Upper lobe of left lung (tissue), 6 donors: ENCODE data around the gene AMIGO2. TPM values are rescaled to one million over a fixed set of nuclear protein-coding genes. Genes with fewer than 3 reads are reported as not detected.
"Not testable (repeated sequence)": the region's sequence is repeated elsewhere in the genome, so short reads cannot be mapped to it uniquely, and the experiment has no call there.

Experiments used
- ATAC-seq, 2 donors: fragments of 200-7000 bp; cut with Tn5 transposase; one replicate each; pipeline ENCODE4 v1.9.1; 2022; ENCODE audit warnings: mild to moderate bottlenecking in 2 of 2, moderate library complexity in 2 of 2; ENCODE audit not compliant: low FRiP score in 2 of 2
- DNase-seq, 2 donors: peaks; one replicate each; pipeline ENCODE4 v3.0.0-alpha.2; 2019 to 2020
- H3K27ac ChIP-seq, 4 donors: fragments of 200-600 bp; sonication (generic); one replicate each; pipeline ENCODE4 v1.5.1; 2016 to 2019
- H3K27me3 ChIP-seq, 4 donors: fragments of 200-600 bp; sonication (generic); one replicate each; pipeline ENCODE4 v1.5.1; 2017 to 2019
- H3K36me3 ChIP-seq, 4 donors: fragments of 200-600 bp; sonication (generic); one replicate each; pipeline ENCODE4 v1.5.1; 2016 to 2019
- H3K4me1 ChIP-seq, 4 donors: fragments of 200-600 bp; sonication (generic); one replicate each; pipeline ENCODE4 v1.5.1; 2018 to 2019
- H3K4me3 ChIP-seq, 4 donors: fragments of 200-600 bp; sonication (generic); one replicate each; pipeline ENCODE4 v1.5.1; 2017 to 2019; ENCODE audit warnings: mild to moderate bottlenecking in 2 of 4, moderate library complexity in 1 of 4
- H3K9me3 ChIP-seq, 4 donors: fragments of 200-600 bp; sonication (generic); one replicate each; pipeline ENCODE4 v1.5.1; 2018 to 2019
- EP300 ChIP-seq, 4 donors: sonication (generic); formaldehyde crosslinking; IDR thresholded peaks; one replicate each; pipeline ENCODE4 v1.5.1; 2017; ENCODE audit warnings: antibody characterized with exemption in 4 of 4, control low read depth in 2 of 4
- POLR2A ChIP-seq, 4 donors: fragments of 450-650 bp; IDR thresholded peaks; one replicate each; pipeline ENCODE4 v1.5.1; 2016 to 2017; ENCODE audit warnings: antibody characterized with exemption in 4 of 4, mild to moderate bottlenecking in 2 of 4
- POLR2AphosphoS5 ChIP-seq, 2 donors: sonication (generic); formaldehyde crosslinking; IDR thresholded peaks; one replicate each; pipeline ENCODE4 v1.5.1; 2017; ENCODE audit warnings: antibody characterized with exemption in 2 of 2
- WGBS, 2 donors: methylation state at CpG; one replicate each; pipeline ENCODE4 v1.1.5; 2017 to 2018; 5-methylcytosine and 5-hydroxymethylcytosine counted together
- total RNA-seq, 6 donors: library from RNA; depleted of rRNA in 4 of 6; stranded (reverse); fragments of >200 nt in 4 of 6; gene quantifications; one replicate each; pipeline versions ENCODE4 v1.1.0 to v1.2.1, GENCODE V29; 2016 to 2021
- TF ChIP-seq, protein P1 (sequence below), 6 experiments: fragments of 450-650 bp in 4 of 6; fragments of 200-600 bp in 2 of 6; sonication (generic) in 2 of 6; IDR thresholded peaks; one replicate each; pipeline ENCODE4 v1.5.1; 2016 to 2019; ENCODE audit warnings: antibody characterized with exemption in 6 of 6
- donor health status: DM: no; HTN: no; CAD: no; lungs with moderate emphysema.
- donor health status: DM: no; HTN: yes; CAD: no; lungs with severe emphysema.

Gene AMIGO2
- total RNA-seq, 6 donors from 2014 or later, result 16.8 to 27.0 (median 22.2) TPM

DNA sequence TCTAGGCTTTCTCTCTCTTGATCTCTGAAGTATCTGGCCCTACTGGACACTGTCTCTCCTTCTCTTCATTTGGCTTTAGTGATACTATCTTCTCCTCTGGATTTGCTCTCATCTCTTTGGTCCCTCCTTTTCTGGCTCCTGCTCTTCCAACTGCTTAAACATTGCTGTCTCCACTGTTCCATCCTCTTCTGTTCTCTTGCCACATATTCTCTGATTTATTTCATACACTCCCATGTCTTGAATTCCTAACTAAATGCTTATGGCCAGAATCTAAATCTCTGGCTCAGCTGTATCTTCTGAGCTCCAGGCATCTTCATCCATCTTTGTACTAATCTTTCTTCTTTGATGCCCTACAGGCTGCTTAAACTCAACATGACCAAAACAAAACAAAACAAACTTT, 25.8 kb downstream of the AMIGO2 start:
- TF ChIP-seq POLR2A (IDR thresholded peaks at IDR 0.05) (no peak), EP300 (IDR thresholded peaks at IDR 0.05) (no peak)
- no peak overlapping the region for H3K27ac ChIP-seq
- H3K9me3 ChIP-seq, result peaks cover 0 to 21% (median 8%) of the 10 kb centered on the region in 4 donors
- ATAC-seq, result no peak
- DNase-seq, result no peak
- H3K36me3 ChIP-seq, result no peaks in the 10 kb centered on the region
- no peak overlapping the region for H3K4me3 ChIP-seq
- no peaks in the 10 kb centered on the region for H3K27me3 ChIP-seq
- no peaks in the 10 kb centered on the region for H3K4me1 ChIP-seq

DNA sequence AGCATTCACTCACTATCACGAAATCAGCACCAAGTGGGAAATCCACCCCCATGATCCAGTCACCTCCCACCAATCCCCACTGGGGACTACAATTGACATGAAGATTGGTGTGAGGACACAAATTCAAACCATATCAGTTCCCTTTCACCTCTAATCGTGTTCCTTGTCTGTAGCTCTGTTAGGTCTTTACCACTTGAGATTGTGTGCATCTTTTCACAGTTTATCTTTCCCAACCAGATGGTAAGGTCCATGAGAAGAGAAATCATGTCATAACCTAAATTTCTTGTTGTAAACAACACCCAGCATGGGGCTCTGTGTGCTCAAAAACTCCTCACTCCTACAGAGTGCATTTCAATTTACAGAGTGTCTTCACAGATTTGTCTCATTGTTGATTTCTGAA, 27.5 kb downstream of the AMIGO2 start:
- TF ChIP-seq, protein P1, sequence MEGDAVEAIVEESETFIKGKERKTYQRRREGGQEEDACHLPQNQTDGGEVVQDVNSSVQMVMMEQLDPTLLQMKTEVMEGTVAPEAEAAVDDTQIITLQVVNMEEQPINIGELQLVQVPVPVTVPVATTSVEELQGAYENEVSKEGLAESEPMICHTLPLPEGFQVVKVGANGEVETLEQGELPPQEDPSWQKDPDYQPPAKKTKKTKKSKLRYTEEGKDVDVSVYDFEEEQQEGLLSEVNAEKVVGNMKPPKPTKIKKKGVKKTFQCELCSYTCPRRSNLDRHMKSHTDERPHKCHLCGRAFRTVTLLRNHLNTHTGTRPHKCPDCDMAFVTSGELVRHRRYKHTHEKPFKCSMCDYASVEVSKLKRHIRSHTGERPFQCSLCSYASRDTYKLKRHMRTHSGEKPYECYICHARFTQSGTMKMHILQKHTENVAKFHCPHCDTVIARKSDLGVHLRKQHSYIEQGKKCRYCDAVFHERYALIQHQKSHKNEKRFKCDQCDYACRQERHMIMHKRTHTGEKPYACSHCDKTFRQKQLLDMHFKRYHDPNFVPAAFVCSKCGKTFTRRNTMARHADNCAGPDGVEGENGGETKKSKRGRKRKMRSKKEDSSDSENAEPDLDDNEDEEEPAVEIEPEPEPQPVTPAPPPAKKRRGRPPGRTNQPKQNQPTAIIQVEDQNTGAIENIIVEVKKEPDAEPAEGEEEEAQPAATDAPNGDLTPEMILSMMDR (IDR thresholded peaks at IDR 0.05), result no peak
- TF ChIP-seq POLR2A (IDR thresholded peaks at IDR 0.05), result no peak
- TF ChIP-seq EP300 (IDR thresholded peaks at IDR 0.05), result no peak
- no peak for TF ChIP-seq POLR2AphosphoS5 (IDR thresholded peaks at IDR 0.05)
- Histone ChIP-seq H3K4me1 (no peaks in the 10 kb centered on the region), H3K27ac (no peak overlapping the region), H3K27me3 (no peaks in the 10 kb centered on the region), H3K9me3 (peaks cover 0 to 21% (median 8%) of the 10 kb centered on the region in 4 donors), H3K36me3 (no peaks in the 10 kb centered on the region), H3K4me3 (no peak overlapping the region)
- 72 to 79% methylated on average over 2 of the region's 2 CpGs for WGBS, 2 donors
- DNase-seq (no peak), ATAC-seq (no peak)

DNA sequence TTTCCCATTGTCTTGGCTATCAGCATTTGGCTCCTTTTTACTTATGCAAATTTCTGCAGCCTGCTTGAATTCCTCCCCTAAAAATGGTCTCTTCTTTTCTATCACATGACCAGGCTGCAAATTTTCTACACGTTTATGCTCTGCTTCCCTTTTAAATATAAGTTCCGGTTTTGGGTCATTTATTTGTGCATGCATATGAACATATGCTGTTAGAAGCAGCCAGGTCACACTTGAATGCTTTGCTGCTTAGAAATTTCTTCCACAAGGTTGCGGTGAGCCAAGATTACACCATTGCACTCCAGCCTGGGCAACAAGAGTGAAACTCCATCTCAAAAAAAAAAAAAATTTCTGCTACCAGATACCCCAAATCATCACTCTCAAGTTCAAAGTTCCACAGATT, 28.5 kb downstream of the AMIGO2 start:
- 87 to 95% methylated on average over 3 of the region's 3 CpGs for WGBS, 2 donors
- H3K4me3 ChIP-seq, DNase-seq, H3K36me3 ChIP-seq, H3K27ac ChIP-seq, H3K27me3 ChIP-seq, H3K4me1 ChIP-seq, ATAC-seq: not testable (repeated sequence)
- H3K9me3 ChIP-seq, result peaks cover 0 to 21% (median 8%) of the 10 kb centered on the region in 4 donors

DNA sequence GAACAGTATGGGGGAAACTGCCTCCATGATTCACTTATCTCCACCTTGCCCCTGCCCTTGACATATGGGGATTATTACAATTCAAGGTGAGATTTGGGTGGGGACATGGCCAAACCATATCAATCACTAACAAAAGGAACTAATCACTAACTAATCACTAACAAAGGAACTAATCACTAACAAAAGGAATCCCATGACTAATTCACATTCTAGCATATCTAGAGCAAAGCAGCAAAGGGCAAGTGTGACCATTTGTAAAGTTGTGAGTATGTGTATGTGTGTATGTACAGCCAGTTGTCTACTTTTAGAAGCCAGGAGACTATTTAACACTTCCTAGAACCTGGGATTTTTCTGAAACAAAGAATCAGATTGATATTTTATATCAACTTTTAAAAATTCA, 31.2 kb downstream of the AMIGO2 start:
- no peaks in the 10 kb centered on the region for H3K27me3 ChIP-seq
- H3K9me3 ChIP-seq, result peaks cover 0 to 21% (median 8%) of the 10 kb centered on the region in 4 donors
- DNase-seq, result no peak
- TF ChIP-seq POLR2A (IDR thresholded peaks at IDR 0.05), result no peak
- no peak for TF ChIP-seq EP300 (IDR thresholded peaks at IDR 0.05)
- TF ChIP-seq, protein P1 (IDR thresholded peaks at IDR 0.05), result no peak
- no peak for ATAC-seq
- H3K27ac ChIP-seq, result no peak overlapping the region
- no peaks in the 10 kb centered on the region for H3K4me1 ChIP-seq
- no peaks in the 10 kb centered on the region for H3K36me3 ChIP-seq
- no peak overlapping the region for H3K4me3 ChIP-seq

DNA sequence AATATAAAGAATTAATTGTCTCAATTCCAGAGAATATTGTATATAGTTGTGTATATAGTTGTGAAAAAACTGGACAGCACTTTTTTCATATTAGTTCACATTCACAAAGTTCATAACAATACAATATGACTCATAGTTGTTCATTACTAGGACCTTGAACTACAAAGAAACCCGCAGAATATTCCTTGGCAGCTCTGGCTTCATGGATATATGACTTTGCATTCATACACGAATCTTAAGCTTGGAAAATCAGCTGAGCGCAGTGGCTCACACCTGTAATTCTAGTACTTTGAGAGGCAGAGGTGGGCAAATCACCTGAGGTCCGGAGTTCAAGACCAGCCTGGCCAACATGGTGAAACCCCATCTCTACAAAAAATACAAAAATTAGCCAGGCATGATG, 38.4 kb downstream of the AMIGO2 start:
- Histone ChIP-seq H3K9me3 (no peaks in the 10 kb centered on the region), H3K27me3 (no peaks in the 10 kb centered on the region), H3K4me3 (no peak overlapping the region), H3K4me1 (no peaks in the 10 kb centered on the region), H3K36me3 (no peaks in the 10 kb centered on the region), H3K27ac (no peak overlapping the region)
- DNase-seq (no peak), ATAC-seq (no peak)
- TF ChIP-seq POLR2A (IDR thresholded peaks at IDR 0.05) (no peak), POLR2AphosphoS5 (IDR thresholded peaks at IDR 0.05) (no peak), EP300 (IDR thresholded peaks at IDR 0.05) (no peak)
- TF ChIP-seq, protein P1 (IDR thresholded peaks at IDR 0.05), result no peak
- 91 to 95% methylated on average over 4 of the region's 4 CpGs for WGBS, 2 donors

DNA sequence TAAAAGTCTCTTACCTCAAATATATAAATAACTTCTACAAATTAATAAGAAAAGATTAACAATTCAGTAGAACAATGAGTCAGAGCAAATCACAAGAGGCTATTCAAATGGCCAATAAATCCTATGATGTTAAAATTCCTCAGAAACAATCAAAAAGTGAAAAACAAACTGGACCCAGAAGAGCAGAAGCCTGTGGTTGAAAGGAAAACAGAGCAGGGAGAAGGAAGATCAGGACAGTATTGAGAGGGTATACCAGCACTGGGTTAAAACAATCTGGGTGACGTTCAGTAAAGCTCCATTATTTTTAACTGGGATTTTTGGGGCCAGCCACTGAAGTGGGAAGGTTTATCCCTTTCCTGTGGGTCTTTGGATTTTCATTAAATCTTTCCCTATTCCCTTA, 40.0 kb downstream of the AMIGO2 start:
- H3K9me3 ChIP-seq, result no peaks in the 10 kb centered on the region
- no peak overlapping the region for H3K27ac ChIP-seq
- WGBS, 2 donors, result 86 to 93% methylated on average over 1 of the region's 1 CpG

More for the DNA sequence above, 40.0 kb downstream of the AMIGO2 start:
- TF ChIP-seq, protein P1 (IDR thresholded peaks at IDR 0.05), result no peak
- no peak for TF ChIP-seq POLR2A (IDR thresholded peaks at IDR 0.05)
- no peak for TF ChIP-seq POLR2AphosphoS5 (IDR thresholded peaks at IDR 0.05)
- no peak for TF ChIP-seq EP300 (IDR thresholded peaks at IDR 0.05)
- no peak for ATAC-seq
- Histone ChIP-seq H3K4me3 (no peak overlapping the region), H3K4me1 (no peaks in the 10 kb centered on the region), H3K27me3 (no peaks in the 10 kb centered on the region), H3K36me3 (no peaks in the 10 kb centered on the region)
- no peak for DNase-seq
